Measurements from ENCODE around the gene TM9SF1.

The TM9SF1 gene

DNA sequence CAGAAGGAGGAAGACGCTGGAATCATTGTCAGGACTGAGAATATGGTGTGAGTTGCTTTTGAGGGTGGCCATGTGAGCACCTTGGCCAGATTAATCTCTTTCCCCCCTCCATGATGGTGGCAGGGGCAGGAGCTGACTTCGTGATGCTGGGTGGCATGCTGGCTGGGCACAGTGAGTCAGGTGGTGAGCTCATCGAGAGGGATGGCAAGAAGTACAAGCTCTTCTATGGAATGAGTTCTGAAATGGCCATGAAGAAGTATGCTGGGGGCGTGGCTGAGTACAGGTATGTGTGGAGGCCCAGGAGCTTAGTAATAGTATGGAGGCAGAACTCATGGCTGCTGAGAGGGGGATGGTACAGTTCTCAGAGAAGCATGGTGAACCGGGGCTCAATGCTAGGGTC, 42.9 kb upstream of the TM9SF1 start:
- ChIA-PET POLR2A (interaction anchor here (0.7 to 0.9 kb wide), 2 partner anchors 10 to 25 kb away, joined by 3 to 5 read pairs; partner anchors contain the start of gene CHMP4A), CTCF (interaction anchor here (1.4 to 7.5 kb wide), 8 partner anchors 19 to 194 kb away, joined by 4 to 56 read pairs (median 12); partner anchors contain the start of genes CHMP4A, CIDEB, DHRS1 and MDP1)
- DNase-seq (ENCODE audit: extremely low spot score): no peak
- TF ChIP-seq, protein P1, sequence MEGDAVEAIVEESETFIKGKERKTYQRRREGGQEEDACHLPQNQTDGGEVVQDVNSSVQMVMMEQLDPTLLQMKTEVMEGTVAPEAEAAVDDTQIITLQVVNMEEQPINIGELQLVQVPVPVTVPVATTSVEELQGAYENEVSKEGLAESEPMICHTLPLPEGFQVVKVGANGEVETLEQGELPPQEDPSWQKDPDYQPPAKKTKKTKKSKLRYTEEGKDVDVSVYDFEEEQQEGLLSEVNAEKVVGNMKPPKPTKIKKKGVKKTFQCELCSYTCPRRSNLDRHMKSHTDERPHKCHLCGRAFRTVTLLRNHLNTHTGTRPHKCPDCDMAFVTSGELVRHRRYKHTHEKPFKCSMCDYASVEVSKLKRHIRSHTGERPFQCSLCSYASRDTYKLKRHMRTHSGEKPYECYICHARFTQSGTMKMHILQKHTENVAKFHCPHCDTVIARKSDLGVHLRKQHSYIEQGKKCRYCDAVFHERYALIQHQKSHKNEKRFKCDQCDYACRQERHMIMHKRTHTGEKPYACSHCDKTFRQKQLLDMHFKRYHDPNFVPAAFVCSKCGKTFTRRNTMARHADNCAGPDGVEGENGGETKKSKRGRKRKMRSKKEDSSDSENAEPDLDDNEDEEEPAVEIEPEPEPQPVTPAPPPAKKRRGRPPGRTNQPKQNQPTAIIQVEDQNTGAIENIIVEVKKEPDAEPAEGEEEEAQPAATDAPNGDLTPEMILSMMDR (IDR thresholded peaks at IDR 0.05; ENCODE audit: control extremely low read depth, extremely low read depth, low read depth, missing control alignments): no peak

GRCh38 chr14:24237463-24237955, 42.3 kb upstream of the TM9SF1 start:
- TF ChIP-seq, protein P1 (IDR thresholded peaks at IDR 0.05; ENCODE audit: control extremely low read depth, extremely low read depth, low read depth, missing control alignments): no peak
- ChIA-PET CTCF (interaction anchor here (1.4 to 7.5 kb wide), 8 partner anchors 18 to 195 kb away, joined by 4 to 56 read pairs (median 12); partner anchors contain the start of genes CHMP4A, CIDEB, DHRS1 and MDP1), POLR2A (interaction anchor here (0.7 to 0.9 kb wide), 2 partner anchors 11 to 24 kb away, joined by 3 to 5 read pairs; partner anchors contain the start of gene CHMP4A)
- no peak for DNase-seq (ENCODE audit: extremely low spot score)

DNA sequence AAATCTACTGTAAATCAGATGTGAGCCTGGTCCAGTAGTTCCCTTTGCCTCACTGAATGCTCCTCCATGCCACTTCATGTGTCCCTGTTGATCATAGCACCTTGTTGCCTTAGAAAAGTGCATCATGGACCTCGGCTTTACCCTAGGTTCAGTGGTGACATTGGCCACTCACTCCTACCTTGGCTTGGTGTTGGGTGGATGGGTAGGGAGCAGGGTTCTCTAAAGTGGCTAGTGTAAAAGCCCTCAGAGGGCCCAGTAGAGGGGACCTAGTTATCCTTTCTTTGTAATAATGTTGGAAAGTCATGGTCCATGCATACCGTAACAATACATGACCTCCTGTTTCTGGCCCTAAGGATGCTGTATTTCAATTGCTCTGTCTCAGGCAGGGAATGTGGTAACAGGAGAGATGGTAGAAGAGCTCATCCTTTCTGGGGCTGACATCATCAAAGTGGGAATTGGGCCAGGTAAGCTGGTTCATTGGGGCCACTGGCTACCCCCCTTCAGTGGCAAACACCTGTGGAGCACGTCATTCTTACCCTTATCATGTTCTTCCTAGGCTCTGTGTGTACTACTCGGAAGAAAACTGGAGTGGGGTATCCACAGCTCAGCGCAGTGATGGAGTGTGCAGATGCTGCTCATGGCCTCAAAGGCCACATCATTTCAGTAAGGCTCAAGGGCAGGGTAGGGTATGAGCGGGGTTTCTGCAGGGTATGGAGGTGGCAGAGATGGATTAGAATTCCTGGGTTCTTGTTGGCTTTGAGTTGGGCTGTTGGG, 41.6 kb upstream of the TM9SF1 start:
- ChIA-PET CTCF (interaction anchor here (1.0 to 7.5 kb wide), 7 partner anchors 9 to 71 kb away, joined by 3 to 56 read pairs (median 14); partner anchors contain the start of genes CHMP4A, CIDEB, DHRS1 and MDP1), POLR2A (no interaction called here)
- DNase-seq (ENCODE audit: extremely low spot score): no peak
- TF ChIP-seq, protein P1 (IDR thresholded peaks at IDR 0.05; ENCODE audit: control extremely low read depth, extremely low read depth, low read depth, missing control alignments): no peak

DNA sequence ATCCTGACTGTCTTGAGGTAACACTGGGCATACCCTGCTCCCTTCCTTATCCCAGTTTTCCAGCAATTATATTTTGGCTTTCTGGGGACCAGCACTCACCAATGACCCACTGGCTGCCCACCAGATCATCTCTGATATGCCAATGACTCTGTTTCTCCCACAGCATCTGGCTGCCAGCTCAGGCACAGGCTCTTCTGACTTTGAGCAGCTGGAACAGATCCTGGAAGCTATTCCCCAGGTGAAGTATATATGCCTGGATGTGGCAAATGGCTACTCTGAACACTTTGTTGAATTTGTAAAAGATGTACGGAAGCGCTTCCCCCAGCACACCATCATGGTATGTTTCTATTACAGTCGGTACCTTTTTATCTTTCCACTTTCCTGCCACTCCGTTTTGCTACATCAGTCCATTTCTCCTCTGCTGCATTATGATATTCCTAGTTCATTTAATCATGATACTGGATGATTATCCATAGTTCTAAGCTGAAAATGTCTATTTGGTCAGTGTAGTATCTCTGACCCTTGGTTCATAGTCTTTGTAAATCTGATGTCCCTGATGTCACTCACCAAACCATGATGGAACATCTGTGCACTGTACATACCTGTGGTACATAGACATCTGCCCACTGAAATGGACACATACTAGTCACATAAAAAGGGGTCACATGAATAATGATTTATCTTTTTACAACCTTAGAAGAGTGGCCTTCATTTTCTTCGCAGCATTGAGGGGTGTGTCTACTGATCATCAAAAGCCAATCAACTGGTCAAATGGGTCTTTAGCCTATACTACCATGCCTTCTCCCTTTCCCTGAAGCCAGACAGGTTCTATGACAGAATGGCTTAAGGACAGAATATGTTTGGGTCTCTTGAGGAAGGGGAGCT, 40.8 kb upstream of the TM9SF1 start:
- TF ChIP-seq, protein P1 (IDR thresholded peaks at IDR 0.05; ENCODE audit: control extremely low read depth, extremely low read depth, low read depth, missing control alignments): no peak

DNA sequence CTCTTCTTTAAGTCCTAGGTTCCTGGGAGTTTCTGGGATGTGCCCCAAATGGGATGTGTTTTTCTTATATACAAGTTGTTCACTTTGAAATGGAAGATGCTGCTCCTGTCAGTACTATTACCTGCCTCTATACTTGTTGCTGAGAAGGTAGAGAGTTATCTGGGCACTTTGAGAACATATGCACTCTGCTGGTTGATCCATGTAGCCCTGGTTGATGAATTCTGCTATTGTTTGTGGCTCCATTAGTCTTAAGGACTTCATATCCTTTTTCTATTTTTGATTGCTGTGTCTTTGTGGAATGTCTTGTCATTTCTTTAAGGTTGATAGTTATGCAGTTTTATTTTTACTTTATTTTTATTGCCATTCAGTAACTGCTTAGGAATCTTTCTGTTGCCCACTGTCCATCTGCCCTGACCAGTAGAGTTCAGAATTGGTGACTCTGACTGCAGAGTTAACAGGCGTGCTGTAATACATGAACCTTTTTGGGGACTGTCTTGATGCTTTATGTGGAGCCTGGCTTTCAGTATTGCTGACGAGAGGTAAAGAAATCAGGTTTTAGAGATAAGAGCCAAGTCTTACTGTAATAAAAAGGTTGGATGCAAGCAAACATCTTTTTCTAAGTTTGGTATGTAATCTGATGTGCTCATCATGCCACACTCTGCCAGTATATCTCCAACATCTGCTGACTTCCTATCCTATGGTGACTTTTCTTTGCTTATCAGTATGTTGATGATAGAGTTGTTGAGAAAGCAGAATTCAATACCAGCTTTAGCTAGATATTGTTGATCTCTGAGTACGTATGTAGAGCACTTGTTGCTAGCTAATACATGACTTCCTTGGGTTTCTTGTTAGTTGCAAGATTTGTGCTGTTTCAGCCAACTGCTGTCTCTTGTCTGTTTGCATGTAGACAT, 39.1 kb upstream of the TM9SF1 start:
- CTCF ChIA-PET: interaction anchor here (0.8 to 7.5 kb wide), 15 partner anchors 7 to 204 kb away, joined by 3 to 56 read pairs (median 4); partner anchors contain the start of genes CHMP4A, CIDEB, DHRS1 and IRF9
- POLR2A ChIA-PET: no interaction called here
- TF ChIP-seq, protein P1 (IDR thresholded peaks at IDR 0.05; ENCODE audit: control extremely low read depth, extremely low read depth, low read depth, missing control alignments): no peak
- no peak for DNase-seq (ENCODE audit: extremely low spot score)

More for the DNA sequence above, 40.8 kb upstream of the TM9SF1 start:
- ChIA-PET CTCF (interaction anchor here (0.9 to 7.5 kb wide), 16 partner anchors 10 to 202 kb away, joined by 3 to 56 read pairs (median 4); partner anchors contain the start of genes CHMP4A, CIDEB, DHRS1 and IRF9), POLR2A (no interaction called here)
- DNase-seq (ENCODE audit: extremely low spot score): no peak
